Measurements from ENCODE around the gene SOCS1.

- no peak for TF ChIP-seq HNF4A (conservative IDR thresholded peaks at IDR 0.05)
- TF ChIP-seq EGR1 (IDR thresholded peaks at IDR 0.05; ENCODE audit: low read depth in 2 of 2): no peak
- TF ChIP-seq CTCF (IDR thresholded peaks at IDR 0.05; ENCODE audit: low read depth, low read length, missing input control): no peak
- no peak for TF ChIP-seq REST (IDR thresholded peaks at IDR 0.05)
- no peak for TF ChIP-seq FOXA1 (IDR thresholded peaks at IDR 0.05)
- TF ChIP-seq MAX (IDR thresholded peaks at IDR 0.05): no peak
Measured at GRCh38 chr16:11250091-11250785, 5.8 kb downstream of the SOCS1 start.

Measured in liver (tissue), 3 donors.